C4-2B (cell line): ENCODE measurements around the gene ALX3.

Source experiments
- H3K27ac ChIP-seq: fragments of 450-650 bp; 2 replicates; pipeline ENCODE4 v1.5.1; 2017
- ZFX ChIP-seq: fragments of 450-650 bp; IDR thresholded peaks from 2 replicates; pipeline ENCODE4 v1.6.1; 2017
- TF ChIP-seq, protein P1 (sequence below): fragments of 450-650 bp; conservative IDR thresholded peaks from 2 replicates; pipeline ENCODE4 v1.5.1; 2017; ENCODE audit warnings: mild to moderate bottlenecking

ALX3 gene

DNA sequence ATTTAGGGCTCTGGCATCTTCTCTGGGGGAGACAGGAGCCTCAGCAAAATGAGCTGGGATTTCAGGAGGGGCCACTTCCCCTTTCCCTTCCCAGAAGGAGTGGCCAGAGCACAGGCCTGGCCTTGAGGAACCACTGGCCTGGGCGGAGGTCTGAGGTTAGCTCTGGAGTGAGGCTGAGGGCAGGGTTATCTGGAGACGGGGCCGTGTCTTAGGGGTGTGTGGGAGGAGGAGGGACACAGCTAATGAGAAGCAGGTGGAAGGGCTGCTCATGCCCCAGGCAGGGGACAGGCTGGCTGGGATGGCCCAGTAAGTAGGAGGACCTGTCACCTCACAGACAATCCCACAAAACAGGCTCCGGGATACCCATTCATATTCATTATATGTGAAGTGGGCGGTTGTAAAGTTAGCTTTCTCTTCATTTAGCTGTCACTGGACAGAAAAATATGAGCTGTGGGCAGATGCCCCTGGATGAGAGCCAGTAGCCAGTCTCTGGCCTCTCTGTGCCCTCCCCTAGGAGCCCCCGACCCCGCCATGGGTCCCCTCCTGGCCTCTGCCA lies 12.4 kb downstream of the ALX3 start:
- TF ChIP-seq, protein P1, sequence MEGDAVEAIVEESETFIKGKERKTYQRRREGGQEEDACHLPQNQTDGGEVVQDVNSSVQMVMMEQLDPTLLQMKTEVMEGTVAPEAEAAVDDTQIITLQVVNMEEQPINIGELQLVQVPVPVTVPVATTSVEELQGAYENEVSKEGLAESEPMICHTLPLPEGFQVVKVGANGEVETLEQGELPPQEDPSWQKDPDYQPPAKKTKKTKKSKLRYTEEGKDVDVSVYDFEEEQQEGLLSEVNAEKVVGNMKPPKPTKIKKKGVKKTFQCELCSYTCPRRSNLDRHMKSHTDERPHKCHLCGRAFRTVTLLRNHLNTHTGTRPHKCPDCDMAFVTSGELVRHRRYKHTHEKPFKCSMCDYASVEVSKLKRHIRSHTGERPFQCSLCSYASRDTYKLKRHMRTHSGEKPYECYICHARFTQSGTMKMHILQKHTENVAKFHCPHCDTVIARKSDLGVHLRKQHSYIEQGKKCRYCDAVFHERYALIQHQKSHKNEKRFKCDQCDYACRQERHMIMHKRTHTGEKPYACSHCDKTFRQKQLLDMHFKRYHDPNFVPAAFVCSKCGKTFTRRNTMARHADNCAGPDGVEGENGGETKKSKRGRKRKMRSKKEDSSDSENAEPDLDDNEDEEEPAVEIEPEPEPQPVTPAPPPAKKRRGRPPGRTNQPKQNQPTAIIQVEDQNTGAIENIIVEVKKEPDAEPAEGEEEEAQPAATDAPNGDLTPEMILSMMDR, result no peak
- TF ChIP-seq ZFX, result no peak
- H3K27ac ChIP-seq, result no peak overlapping the region

DNA sequence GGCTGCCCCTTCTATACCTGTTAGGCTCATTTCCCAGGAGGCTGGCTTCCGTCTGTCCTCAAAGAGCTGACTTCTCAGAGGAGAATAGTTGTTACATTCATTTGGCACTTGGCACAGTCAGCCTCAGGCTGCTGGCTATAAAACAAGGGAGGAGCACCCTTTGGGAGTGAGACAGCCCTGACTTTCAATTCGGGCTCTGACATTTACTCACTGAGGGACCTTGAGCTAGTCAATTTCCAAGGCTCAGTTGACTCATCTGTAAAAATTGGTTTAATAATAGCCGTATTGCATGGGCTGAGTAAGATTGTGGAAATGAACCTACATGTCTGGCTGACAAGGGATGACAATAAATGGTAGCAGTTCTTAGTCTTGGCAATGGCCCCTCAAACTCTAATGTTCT lies 13.7 kb downstream of the ALX3 start:
- no peak for TF ChIP-seq ZFX
- TF ChIP-seq, protein P1, result no peak
- H3K27ac ChIP-seq, result no peak overlapping the region

DNA sequence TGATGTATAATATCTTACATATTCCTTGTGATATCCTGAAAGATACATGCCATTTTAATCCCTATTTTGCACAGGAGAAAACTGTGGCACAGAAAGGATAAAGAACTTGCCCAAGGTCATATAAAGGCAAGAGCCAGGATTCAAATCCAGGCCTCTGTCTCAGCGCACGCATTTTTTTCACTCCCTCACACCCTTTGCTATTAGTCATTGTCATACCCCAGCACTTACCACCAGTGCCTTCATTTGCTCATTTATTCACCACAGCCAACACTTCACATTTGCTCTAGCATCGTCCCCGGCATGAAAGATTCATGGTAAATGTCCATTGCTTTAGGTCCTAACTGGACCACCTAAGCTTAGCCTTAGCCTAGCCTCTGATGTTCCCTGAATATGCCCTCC lies 14.2 kb downstream of the ALX3 start:
- no peak for TF ChIP-seq ZFX
- TF ChIP-seq, protein P1, result no peak
- no peak overlapping the region for H3K27ac ChIP-seq

DNA sequence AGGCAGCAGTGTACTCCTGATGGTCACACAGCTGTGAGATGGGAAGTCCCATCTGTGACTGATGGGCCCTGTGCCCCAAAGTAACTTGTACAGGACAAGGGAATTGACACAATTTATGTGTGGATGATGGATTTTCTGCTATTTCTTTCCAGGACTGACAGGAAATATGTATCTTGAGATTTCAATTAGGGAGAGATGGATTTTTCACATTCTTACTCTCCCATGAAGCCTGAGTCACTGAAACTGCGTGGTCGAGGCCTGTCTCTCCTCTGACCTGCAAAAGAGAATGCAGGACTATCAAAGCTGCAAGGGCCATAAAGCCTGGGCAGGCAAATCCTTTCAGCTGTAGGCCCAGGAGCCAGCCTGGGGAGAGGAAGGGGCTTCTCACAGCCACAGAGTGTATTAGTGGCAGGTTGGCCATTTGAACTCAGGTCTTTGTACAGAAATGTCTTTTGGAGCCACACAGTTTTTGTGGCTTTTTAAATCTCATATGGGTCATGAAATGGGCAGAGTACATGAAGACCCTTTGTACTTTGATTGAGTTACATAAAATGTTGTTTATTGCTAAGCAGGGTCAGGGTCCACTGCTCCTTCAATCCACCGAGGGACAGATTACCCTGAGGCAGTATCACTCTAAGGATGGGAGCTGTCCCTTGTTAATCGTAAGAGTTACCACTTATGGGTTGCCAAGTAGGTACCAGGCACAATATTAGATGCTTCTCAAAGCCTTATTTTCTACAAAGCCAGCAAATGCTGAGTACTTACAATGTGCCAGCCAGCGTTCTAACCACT lies 14.8 kb downstream of the ALX3 start:
- H3K27ac ChIP-seq, result no peak overlapping the region
- TF ChIP-seq, protein P1, result no peak
- TF ChIP-seq ZFX, result no peak

DNA sequence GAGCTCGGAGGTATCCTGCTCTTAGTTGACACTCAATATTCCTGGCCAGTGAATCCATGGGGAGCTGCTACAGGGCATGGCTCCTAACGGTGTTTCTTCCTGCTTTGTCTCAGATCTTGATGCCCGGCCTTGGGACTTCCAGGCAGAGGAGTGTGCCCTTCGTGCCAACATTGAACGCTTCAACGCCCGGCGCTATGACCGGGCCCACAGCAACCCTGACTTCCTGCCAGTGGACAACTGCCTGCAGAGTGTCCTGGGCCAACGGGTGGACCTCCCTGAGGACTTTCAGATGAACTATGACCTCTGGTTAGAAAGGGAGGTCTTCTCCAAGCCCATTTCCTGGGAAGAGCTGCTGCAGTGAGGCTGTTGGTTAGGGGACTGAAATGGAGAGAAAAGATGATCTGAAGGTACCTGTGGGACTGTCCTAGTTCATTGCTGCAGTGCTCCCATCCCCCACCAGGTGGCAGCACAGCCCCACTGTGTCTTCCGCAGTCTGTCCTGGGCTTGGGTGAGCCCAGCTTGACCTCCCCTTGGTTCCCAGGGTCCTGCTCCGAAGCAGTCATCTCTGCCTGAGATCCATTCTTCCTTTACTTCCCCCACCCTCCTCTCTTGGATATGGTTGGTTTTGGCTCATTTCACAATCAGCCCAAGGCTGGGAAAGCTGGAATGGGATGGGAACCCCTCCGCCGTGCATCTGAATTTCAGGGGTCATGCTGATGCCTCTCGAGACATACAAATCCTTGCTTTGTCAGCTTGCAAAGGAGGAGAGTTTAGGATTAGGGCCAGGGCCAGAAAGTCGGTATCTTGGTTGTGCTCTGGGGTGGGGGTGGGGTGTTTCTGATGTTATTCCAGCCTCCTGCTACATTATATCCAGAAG lies 16.7 kb downstream of the ALX3 start:
- TF ChIP-seq, protein P1, result peak; percentile 98
- no peak for TF ChIP-seq ZFX
- no peak overlapping the region for H3K27ac ChIP-seq

DNA sequence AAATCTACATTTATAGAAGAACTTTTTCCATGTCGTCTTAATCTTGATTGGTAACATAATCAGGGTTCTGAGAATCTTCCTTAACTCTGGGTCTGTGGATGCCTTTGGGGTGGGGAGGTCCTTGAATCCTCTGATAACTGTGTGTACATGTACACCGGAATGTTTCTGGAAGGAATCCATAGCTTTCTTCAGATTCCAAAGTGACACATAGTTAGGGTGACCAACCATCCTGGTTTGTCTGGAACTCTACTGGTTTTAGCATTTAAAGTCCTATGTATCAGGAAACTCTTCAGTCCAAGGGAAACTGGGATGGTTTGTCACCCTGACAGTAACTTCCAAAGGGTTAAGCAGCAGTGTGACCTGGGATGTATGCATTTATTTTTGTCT lies 19.2 kb downstream of the ALX3 start:
- H3K27ac ChIP-seq, result no peak overlapping the region
- TF ChIP-seq ZFX, result no peak
- TF ChIP-seq, protein P1, result no peak
